Nephron progenitor cell (in vitro differentiated cells): ENCODE data around the gene COL5A1.

Experiments used
- DNase-seq: peaks from one replicate; pipeline ENCODE4 v3.0.0; 2021
- H3K27ac Mint-ChIP-seq: 2 replicates; pipeline ENCODE4 v1.8.0; 2021; ENCODE audit warnings: mild to moderate bottlenecking, moderate library complexity, mixed read lengths
- H3K27me3 Mint-ChIP-seq: 2 replicates; pipeline ENCODE4 v1.8.0; 2021; ENCODE audit warnings: mild to moderate bottlenecking, low read depth, mixed read lengths; ENCODE audit not compliant: poor library complexity
- H3K36me3 Mint-ChIP-seq: 2 replicates; pipeline ENCODE4 v1.8.0; 2021; ENCODE audit warnings: low read depth, mixed read lengths
- H3K4me1 Mint-ChIP-seq: 2 replicates; pipeline ENCODE4 v1.8.0; 2021; ENCODE audit warnings: mixed read lengths
- H3K4me3 Mint-ChIP-seq: 2 replicates; pipeline ENCODE4 v1.8.0; 2021; ENCODE audit warnings: mild to moderate bottlenecking, moderate library complexity, mixed read lengths
- H3K9me3 Mint-ChIP-seq: 2 replicates; pipeline ENCODE4 v1.8.0; 2021; ENCODE audit warnings: mild to moderate bottlenecking, moderate library complexity, mixed read lengths
- CTCF ChIP-seq: fragments of 200-600 bp; sonication (generic); IDR thresholded peaks from 2 replicates; pipeline ENCODE4 v1.5.0; 2021; ENCODE audit warnings: antibody characterized with exemption

Gene COL5A1

GRCh38 chr9:134815435-134816214 lies 174.0 kb downstream of the COL5A1 start:
- no peak for TF ChIP-seq CTCF
- H3K36me3 Mint-ChIP-seq, result peaks cover 12% of the 10 kb centered on the region
- H3K4me3 Mint-ChIP-seq, result no peak overlapping the region
- H3K27ac Mint-ChIP-seq, result no peak overlapping the region
- H3K27me3 Mint-ChIP-seq, result no peaks in the 10 kb centered on the region
- H3K4me1 Mint-ChIP-seq, result peaks cover 23% of the 10 kb centered on the region
- DNase-seq, result no peak
- no peaks in the 10 kb centered on the region for H3K9me3 Mint-ChIP-seq

GRCh38 chr9:134816264-134816663 lies 174.7 kb downstream of the COL5A1 start:
- no peak overlapping the region for H3K27ac Mint-ChIP-seq
- peaks cover 12% of the 10 kb centered on the region for H3K36me3 Mint-ChIP-seq
- DNase-seq, result no peak
- TF ChIP-seq CTCF, result no peak
- H3K9me3 Mint-ChIP-seq, result no peaks in the 10 kb centered on the region
- H3K4me3 Mint-ChIP-seq, result no peak overlapping the region
- H3K27me3 Mint-ChIP-seq, result no peaks in the 10 kb centered on the region
- peaks cover 21% of the 10 kb centered on the region for H3K4me1 Mint-ChIP-seq

- no peak for TF ChIP-seq CTCF
- H3K4me3 Mint-ChIP-seq, result no peak overlapping the region
- no peak for DNase-seq
- H3K9me3 Mint-ChIP-seq, result no peaks in the 10 kb centered on the region
- H3K27ac Mint-ChIP-seq, result no peak overlapping the region
- H3K4me1 Mint-ChIP-seq, result peaks cover 3% of the 10 kb centered on the region
- no peaks in the 10 kb centered on the region for H3K27me3 Mint-ChIP-seq
- peaks cover 10% of the 10 kb centered on the region for H3K36me3 Mint-ChIP-seq
Measured at GRCh38 chr9:134818000-134818568, 176.5 kb downstream of the COL5A1 start.

- H3K27me3 Mint-ChIP-seq, result no peaks in the 10 kb centered on the region
- no peak for TF ChIP-seq CTCF
- H3K27ac Mint-ChIP-seq, result no peak overlapping the region
Measured at GRCh38 chr9:134818591-134818990, 177.0 kb downstream of the COL5A1 start.

GRCh38 chr9:134820901-134821300 lies 179.3 kb downstream of the COL5A1 start:
- Mint-ChIP-seq H3K4me1 (no peaks in the 10 kb centered on the region), H3K9me3 (no peaks in the 10 kb centered on the region), H3K36me3 (peaks cover 10% of the 10 kb centered on the region), H3K27ac (no peak overlapping the region), H3K4me3 (no peak overlapping the region), H3K27me3 (no peaks in the 10 kb centered on the region)
- no peak for DNase-seq
- TF ChIP-seq CTCF, result no peak

More at GRCh38 chr9:134818591-134818990, 177.0 kb downstream of the COL5A1 start:
- Mint-ChIP-seq H3K36me3 (peaks cover 7% of the 10 kb centered on the region), H3K4me3 (no peak overlapping the region), H3K4me1 (no peaks in the 10 kb centered on the region), H3K9me3 (no peaks in the 10 kb centered on the region)
- no peak for DNase-seq

- no peak for DNase-seq
- H3K9me3 Mint-ChIP-seq, result no peaks in the 10 kb centered on the region
- TF ChIP-seq CTCF, result no peak
- H3K4me3 Mint-ChIP-seq, result no peak overlapping the region
- H3K4me1 Mint-ChIP-seq, result peaks cover 14% of the 10 kb centered on the region
- no peak overlapping the region for H3K27ac Mint-ChIP-seq
- H3K27me3 Mint-ChIP-seq, result no peaks in the 10 kb centered on the region
- peaks cover 10% of the 10 kb centered on the region for H3K36me3 Mint-ChIP-seq
Measured at GRCh38 chr9:134822541-134822940, 180.9 kb downstream of the COL5A1 start.
